HG03045 (cell line): ENCODE measurements around the gene ANO3.
A peak's percentile ranks its signal among the peaks of the same experiment; 100 is the strongest.
"Not testable (repeated sequence)": the region's sequence is repeated elsewhere in the genome, so short reads cannot be mapped to it uniquely, and the experiment has no call there.

Experiments used
- ATAC-seq: cut with Tn5 transposase; IDR thresholded peaks from one replicate; pipeline ENCODE4 v1.9.1; 2021; ENCODE audit warnings: mild to moderate bottlenecking, moderate library complexity; ENCODE audit not compliant: unreplicated experiment

Gene ANO3

DNA sequence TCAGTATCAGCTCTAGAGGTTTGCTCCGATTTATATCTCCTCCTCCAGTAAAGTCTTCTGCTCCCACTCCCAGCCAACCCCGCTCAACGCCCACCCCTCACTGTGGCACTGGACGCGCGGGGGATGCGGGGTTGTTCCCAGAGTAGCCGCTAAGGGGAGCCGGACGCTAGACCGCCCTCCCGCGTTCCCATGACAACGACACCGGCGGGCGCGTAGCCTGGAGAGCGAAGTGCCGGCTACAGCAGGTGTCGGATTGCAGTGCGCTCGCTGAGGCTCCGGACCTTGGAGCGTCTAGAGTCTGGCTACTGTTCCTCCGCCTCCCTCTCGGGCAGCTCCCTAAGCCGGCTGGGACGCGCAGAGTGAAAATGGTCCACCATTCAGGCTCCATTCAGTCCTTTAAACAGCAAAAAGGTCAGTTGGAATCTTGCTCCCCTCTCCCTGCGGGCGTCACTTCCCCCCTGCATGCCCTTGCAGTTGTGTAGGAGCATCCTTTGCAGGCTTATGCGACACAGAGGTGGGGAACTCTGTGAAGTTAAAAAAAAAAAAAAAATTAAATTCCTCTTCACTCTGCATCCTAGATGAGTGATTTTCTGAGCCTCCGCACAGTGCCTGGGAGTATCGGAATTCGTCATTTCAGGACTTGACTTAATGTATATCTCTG lies at the start of gene ANO3:
Gene ANO3, plus strand, starts transcription at position 220 of the 661 bp plus-strand sequence. Its CDS starts 146 bp downstream, at position 366.
- ATAC-seq: peak; percentile 66

DNA sequence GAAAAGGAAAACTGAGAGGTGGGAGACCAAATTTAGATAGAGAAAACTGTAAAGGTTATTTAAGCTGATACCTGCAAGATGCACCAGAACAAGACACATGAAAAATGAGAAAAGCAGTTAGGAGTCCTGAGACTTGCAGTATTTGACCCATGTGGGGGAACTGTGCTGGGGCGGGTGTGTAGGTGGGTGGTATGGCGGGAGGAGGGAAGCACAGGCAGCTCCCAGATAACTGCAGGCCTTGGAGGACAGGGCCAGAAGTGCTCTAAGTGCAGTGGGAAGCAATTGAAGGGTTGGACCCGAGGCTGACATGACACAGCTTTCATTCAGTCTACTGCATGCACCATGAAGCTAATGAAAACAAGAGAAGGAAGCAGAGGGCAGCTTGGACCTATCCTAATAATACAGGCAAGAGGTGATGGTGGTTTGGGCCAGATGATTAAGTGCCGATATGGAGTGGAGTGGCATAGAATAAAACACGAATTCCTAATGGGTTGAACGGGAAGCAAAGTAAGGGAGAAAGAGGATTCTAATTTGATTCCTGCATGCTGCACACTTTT lies 48.0 kb upstream of the ANO3 start:
- no peak for ATAC-seq

DNA sequence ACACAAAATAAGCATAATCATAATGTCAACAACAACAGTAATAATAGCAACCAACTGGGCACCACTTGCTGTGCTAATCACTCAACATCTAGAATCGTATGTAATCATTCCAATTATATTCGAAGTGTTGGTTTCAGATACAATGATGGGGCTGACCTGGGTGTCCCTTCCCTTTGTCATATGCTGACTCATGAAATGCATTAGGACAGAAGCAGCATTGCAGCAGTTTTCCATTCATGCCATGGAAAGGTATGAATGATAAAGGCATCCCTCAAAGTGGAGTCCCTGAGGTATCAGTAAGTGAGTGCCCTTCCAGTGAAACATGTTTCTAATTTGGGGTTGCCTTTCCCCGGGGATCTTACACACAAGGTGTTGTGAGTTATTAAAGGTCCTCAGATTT lies 46.3 kb upstream of the ANO3 start:
- ATAC-seq: no peak

DNA sequence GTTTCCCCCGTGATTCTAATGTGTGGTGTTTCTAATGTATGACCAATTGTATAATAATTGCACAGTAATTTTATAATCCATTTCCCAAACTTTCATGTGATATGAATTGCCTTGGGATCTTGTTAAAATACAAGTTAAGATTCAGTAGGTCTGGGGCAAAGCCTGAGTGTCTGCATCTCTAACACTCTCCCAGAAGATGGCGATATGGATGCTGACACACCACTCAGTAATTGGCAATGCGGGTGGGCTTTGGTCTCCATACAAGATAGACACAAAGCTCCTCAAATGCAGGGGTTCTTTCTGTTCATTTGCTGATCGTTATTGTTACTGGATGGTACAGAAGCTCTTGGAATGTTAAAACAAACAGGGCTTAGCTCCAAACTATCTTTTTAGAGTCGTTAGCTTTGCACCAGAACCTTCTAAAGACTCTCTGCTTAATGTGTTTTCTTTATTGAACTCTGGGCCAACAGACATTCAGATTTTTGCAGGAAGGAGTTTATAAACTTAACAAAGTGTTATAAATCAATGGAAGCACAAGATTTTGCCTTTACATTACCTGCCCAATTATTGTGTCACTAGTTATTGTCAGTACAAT lies 45.4 kb upstream of the ANO3 start:
- no peak for ATAC-seq

DNA sequence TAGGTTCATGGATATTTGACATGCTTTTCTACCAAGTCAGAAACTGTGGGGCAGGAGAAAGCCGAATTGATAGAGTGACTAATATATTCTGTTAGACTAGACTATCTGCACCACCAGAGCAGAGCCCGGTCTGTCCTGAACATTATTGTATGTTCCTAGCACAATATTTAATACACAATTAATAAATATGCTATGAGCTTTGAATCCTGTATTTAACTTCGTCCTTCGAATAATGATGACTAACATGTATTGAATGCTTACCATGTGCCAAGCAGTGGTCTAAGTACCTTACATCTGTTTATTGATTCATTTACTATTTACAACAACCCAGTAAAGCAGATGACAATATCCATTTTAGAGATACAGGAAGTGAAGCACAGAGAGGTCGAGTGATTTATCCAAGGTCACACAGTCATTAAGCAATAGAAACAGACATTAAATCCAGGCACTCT lies 44.8 kb upstream of the ANO3 start:
- ATAC-seq: no peak

DNA sequence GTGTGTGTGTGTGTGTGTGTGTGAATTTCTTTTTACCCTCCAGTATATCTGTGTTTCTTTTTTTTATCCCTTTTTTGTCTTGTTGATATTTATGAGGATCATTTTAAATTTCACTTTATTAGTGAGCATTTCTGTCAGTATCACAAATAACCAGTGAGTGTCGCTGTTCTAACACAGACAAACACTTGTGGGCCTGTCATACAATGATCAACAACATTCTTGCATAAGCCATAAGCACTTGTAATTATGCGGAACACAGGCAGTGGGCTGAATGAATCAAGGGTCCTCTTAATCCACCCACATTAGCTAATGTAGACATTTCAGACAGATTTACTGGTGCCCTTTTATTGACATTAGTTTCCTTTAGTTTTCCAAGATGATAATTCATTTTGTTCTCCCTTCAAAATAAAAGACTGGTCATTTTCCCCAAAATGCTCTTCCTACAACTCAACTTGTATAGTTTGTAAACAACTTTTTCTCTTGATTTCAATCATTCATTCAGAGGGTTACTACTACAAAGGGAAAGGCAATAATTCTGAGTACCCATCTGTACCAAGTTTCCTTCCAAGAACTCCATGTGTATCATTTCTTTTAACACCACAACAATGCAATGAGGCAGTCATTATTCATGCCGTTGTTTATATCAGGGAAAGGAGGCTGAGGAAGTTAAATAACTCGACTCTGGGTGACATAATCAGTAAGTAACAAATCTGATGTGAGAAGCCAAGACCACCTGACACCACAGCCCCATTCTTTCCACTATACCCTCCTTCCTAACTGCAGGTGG lies 34.5 kb upstream of the ANO3 start:
- peak; percentile 64 for ATAC-seq

DNA sequence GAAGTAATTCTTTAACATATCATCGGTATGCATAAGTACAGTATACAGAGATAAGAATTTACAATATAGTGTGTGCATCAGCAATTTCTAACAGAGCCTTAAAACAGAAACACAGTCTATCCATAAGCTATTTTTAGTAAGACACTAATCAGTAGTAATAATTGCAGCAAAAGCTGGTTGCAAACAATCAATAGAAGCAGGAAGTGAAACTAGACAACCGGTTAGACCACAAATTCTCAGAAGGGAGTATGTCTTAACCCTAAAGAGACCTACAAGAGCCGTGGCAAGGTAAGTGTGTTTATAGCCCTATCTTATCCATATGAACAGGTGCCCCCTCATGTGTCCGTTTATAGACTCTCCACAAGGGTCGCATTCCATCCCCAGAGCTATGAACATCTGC lies 15.6 kb upstream of the ANO3 start:
- not testable (repeated sequence) for ATAC-seq

DNA sequence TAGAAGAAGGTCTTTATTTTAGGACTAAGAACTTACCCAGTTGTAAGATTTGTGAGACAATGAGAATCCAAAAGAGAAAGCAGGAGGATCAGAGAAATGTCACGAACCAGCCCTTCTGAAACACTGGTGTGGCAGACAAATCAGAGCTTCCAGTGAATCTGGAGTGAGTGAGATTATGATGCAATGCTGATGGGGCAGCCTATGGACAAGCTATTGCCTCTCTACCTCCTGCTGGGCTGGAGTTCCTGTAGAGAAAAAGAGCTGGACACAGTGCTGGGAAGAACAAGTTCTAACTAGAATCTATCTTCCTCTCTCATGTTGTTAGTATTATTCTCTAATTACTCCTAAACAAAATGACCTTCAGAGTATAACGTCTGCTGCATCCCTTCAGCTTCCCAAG lies 12.0 kb upstream of the ANO3 start:
- no peak for ATAC-seq

DNA sequence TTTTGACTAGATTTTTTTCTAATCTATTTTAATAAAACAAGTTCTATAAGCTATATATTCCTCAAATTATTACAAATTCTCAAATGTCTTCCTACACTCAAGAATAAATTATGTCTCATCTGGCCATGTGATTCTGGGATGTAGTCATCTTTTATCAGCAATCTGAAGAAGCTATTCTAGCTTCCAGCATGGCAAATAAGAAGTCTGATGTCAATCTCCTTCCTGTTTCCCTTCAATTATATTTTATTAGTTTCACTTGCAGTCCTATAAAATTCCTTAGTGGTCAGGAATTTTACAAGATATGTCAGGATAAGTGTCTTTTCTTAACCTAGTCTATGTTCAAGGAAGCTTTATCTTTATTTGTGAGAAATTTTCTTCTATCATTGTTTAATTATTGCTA lies 10.4 kb upstream of the ANO3 start:
- ATAC-seq: no peak

DNA sequence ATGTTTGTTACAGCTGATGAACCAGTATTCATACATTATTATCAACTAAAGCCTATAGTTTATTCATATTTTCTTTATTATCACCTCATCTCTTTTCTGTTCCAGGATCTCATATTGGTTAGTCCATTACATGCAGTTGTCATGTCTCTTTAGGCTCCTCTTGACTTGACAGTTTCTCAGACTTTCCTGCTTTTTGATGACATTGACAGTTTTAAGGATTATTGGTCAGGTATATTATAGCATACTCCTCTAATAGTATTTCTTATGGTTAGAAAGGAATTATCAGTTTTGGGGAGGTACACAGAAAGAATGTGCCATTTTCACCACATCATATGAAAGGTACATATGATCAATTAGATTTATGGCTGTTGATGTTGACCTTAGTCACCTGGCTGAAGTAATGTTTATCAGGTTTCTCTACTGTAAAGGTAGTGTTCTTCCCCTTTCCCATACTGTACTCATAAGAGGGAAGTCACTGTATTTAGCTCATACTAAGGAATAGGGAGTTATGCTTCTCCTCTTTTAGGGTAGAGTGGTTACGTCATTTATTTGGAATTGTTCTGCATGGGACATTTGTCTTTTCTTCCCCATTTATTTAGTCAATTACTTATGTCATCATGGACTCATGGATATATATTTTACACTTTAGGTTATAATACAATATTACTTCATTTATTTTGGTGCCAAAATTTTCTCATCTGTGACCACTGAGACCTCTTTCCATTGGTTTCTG lies 9.4 kb upstream of the ANO3 start:
- ATAC-seq: no peak

DNA sequence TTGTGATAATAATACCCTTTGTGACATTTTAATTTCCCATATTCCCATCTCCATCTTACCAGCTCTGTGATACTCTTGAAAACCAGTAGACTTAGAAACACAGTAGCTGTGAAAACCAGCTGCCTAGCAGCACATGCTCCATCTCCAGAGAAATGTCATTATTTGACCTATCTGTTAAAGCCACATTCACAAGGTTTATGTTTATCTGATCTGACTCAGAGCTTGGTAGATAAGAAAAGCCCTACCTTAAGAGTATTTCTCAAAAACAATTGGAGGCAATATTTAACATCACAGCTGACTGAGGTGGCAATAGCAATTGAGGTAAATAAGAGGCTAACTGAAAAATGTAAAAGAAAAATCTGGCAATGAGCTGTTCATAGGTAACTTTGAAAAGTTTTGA lies 8.1 kb upstream of the ANO3 start:
- no peak for ATAC-seq

DNA sequence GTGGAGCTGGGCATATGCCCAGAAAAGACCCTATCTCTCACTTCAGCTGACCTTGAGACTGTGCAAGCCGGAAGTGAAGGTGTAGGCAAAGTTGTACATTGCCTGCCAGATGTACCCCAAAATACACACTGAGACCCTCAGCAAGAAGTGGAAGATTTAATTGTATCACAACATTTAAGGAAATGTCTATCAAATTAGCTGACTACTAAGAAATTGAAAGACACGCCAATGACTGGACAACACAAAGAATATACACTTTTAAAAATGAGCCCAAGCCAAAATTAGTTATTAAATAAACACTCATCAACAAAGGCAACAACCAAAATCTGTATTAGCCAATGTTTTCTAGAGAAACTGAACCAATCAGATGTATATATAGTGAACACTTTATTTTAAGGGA lies 7.7 kb upstream of the ANO3 start:
- ATAC-seq: no peak

DNA sequence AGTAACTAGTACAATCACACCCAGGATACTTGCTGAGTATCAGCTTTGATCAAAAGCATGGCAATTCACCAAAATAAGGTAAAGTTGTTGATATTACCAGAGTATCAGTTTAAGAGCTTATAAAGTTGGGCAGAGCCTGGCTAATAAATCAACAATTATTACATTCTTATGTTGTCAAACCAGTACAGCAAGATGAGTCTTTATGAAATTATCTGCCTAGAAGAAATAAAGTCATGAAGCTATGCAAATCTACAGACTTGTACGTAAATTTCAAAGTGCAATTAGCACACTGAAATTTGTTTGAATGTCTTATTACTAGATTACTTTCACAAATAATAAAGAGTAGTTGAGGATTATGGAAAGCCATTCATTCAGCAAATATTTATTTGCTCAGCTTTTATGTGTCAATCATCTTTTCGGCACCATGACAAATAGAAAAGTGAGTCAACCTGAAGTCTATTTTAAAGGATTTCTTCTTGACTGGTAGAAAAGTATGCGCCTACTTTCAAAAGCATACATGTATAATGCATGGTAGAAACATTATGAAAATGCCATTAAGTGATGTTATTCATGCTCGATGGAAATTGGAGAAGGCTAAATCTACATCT lies 5.0 kb upstream of the ANO3 start:
- no peak for ATAC-seq

DNA sequence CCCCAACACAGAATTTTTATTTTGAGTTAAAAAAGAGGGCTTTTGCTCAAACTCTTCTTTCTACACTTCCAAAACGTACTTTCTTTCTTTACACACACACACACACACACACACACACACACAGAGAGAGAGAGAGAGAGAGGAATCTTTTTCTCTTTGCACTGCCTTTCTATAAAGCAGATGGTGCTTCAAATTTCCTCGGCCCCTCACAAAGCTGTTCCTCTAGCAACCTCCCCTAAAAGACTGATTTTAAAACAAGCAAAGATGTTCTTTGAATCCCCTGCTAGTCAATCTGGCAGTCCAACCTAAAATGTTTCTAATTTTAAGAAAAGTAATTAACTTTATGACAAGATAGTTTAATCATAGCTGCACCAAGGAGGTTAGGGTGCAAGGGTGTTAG lies 2.7 kb upstream of the ANO3 start:
- ATAC-seq: no peak

DNA sequence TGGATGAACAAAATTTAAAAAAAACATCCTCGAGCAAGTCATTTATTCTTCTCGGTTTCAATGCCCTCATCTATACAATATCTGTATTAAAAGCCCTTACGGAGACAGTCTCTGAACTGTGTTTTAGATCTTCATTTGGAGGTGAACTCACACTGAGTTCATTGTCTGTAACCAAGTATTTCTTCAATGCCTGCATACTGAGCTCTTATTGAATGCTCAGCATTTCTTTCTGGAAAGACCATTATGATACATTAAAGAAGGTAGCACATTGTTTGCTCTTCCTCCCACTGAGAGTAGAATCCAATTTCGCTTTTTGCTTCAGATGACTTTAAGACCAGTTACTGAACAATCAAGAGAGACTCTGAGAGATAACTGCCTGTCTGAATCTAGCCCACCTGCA lies 1.7 kb upstream of the ANO3 start:
- ATAC-seq: no peak

DNA sequence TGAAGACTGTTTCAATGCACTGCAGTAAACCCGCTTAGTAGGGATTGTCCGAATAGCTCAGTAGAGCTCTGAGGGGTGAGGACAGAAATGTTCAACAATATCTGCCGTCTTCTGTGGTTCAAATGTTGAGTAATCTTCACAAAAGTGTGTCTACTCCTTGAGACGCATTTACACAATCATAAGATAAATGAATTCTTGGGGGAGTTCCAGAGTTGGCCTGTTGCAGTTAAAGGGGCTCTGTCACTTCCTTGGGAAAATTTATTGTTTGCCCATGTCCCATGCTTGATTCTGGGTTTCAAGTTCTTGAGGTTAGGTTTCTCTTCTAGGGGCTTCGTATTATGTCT lies 614 bp downstream of the ANO3 start:
- no peak for ATAC-seq

DNA sequence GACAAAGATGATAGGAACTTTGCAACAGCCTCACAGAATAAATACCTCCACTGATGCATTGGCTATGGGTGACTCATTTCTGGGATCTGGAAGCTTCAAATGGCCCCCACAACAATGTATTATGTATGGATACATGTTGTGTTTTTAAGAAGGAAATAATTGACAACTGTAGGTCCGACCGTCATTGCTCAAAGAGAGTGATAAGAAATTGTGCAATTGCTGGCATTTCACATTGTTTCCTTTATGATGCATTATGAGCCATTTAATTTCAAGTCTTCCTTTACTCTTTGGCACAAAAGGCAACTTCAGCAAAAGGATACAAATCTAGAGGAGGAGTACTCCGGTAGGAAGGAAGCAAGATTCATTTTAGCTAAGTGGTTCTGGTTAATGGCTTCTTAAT lies 2.0 kb downstream of the ANO3 start:
- ATAC-seq: no peak

DNA sequence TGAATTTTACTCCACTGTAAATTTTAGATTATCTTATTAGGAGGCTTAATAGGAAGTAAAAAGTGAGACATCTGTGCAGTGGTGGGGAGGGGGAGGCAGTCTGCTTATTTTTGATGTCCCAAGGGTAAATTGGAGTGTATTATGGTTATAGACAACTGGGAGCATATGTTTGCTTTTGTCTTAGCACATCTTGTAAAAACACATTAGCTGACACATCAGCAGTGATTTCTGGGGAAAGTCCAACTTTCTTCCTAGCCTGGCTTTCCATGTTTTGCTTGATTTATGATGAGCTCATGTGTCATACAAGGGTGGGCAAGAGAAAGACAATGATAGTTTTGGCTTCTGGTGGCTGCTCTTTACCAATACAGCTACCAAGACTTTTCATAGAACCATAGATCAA lies 4.0 kb downstream of the ANO3 start:
- no peak for ATAC-seq

DNA sequence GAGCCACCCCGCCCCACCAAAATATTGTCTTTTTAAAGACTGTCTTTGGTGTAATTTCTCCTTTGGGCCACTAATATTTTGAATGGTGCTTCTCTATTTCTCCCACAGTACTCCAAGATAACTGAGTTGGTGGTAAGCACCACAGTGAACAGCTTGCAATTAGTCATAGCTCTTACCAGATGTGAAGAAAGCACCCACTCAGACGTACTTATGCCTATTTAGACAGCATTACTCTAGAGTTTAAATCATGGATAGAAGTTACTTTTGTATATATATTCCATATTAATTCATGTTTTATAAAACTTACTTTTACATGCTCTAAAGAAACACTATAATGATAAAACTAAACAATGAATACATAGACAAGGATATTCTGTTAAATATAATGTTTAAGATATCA lies 12.7 kb downstream of the ANO3 start:
- no peak for ATAC-seq

DNA sequence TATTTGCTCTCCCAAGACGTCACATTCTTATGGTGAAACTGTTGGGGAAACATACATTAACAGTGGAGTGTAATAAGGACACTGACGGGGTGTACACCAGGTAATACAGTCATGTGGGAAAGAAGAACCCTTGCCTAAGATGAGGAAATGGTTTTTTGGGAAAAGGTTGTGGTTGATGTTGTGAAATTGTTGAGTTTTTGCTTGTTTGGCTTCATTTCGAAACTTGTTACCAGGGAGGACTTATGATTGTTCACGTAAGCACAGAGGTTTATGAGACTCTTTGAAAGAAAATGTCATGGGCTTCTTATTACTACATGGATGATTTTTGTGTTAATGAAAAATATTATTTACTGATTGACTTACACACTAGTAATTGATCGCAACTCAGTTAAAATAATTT lies 16.8 kb downstream of the ANO3 start:
- no peak for ATAC-seq

DNA sequence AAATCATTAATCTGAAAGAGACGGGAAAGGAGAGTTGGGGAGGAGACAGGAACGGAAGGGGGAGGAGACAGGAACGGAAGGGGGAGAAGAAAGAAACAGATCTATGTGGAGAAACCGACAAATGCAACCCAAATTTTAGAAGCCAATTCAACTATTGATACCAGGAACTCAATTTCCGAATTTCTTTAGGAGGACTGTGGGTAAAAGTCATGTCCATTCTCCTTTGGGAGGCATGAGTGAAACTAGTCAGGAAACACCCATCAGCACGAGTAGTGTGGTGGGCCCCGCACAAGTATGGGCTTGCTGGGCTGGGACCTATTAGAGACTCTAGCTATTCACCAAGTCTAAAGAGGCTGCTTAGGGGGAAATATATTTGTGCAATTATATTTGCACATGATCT lies 18.1 kb downstream of the ANO3 start:
- no peak for ATAC-seq
